ENCODE measurements around the gene ATAD3B. TPM values are rescaled to one million over a fixed set of nuclear protein-coding genes. Genes with fewer than 3 reads are reported as not detected.
"Not testable (repeated sequence)": the region's sequence is repeated elsewhere in the genome, so short reads cannot be mapped to it uniquely, and the experiment has no call there.

The ATAD3B gene
- total RNA-seq, result 100 to 1,000 TPM in 1 of 2 donors, 10 to 100 TPM in 1; 56.6 to 126 TPM

GRCh38 chr1:1471389-1472052, at the start of gene ATAD3B:
ATAD3B (plus strand) TSS chr1:1471765; CDS start chr1:1471885, 120 bp downstream.
- Mint-ChIP-seq H3K36me3 (no peaks in the 10 kb centered on the region), H3K27ac (peak within 1 kb of the TSS; percentile 38 to 86), H3K4me1 (ENCODE audit: low read depth in 2 of 2) (peaks cover 8 to 11% of the 10 kb centered on the region in 2 donors), H3K27me3 (no peaks in the 10 kb centered on the region), H3K9me3 (no peaks in the 10 kb centered on the region), H3K4me3 (peak within 1 kb of the TSS; percentile 93)
- DNase-seq (ENCODE audit: low spot score) (peak; percentile 93), ATAC-seq (peak; percentile 95 to 98)

GRCh38 chr1:1421907-1422464, 49.6 kb upstream of the ATAD3B start:
- Mint-ChIP-seq H3K9me3 (no peaks in the 10 kb centered on the region), H3K27me3 (peaks cover 7 to 9% of the 10 kb centered on the region in 2 donors), H3K4me1 (ENCODE audit: low read depth in 2 of 2) (peaks cover 5 to 6% of the 10 kb centered on the region in 2 donors), H3K4me3 (no peak overlapping the region), H3K36me3 (no peaks in the 10 kb centered on the region), H3K27ac (no peak overlapping the region)
- peak; percentile 35 for DNase-seq (ENCODE audit: low spot score)
- ATAC-seq, result no peak

- no peaks in the 10 kb centered on the region for H3K36me3 Mint-ChIP-seq
- peaks cover 4 to 8% of the 10 kb centered on the region in 2 donors for H3K27me3 Mint-ChIP-seq
- H3K4me3 Mint-ChIP-seq, result no peak overlapping the region
- DNase-seq (ENCODE audit: low spot score) (peak; percentile 59), ATAC-seq (no peak)
- no peaks in the 10 kb centered on the region for H3K9me3 Mint-ChIP-seq
- peaks cover 3 to 5% of the 10 kb centered on the region in 2 donors for H3K4me1 Mint-ChIP-seq (ENCODE audit: low read depth in 2 of 2)
- no peak overlapping the region for H3K27ac Mint-ChIP-seq
Measured at GRCh38 chr1:1422465-1423244, 48.9 kb upstream of the ATAD3B start.

- ATAC-seq (no peak), DNase-seq (ENCODE audit: low spot score) (no peak)
- Mint-ChIP-seq H3K27ac (no peak overlapping the region), H3K9me3 (no peaks in the 10 kb centered on the region), H3K27me3 (peaks cover 0 to 6% of the 10 kb centered on the region in 2 donors), H3K4me1 (ENCODE audit: low read depth in 2 of 2) (peaks cover 0 to 2% of the 10 kb centered on the region in 2 donors), H3K4me3 (no peak overlapping the region), H3K36me3 (no peaks in the 10 kb centered on the region)
Measured at GRCh38 chr1:1423245-1423597, 48.3 kb upstream of the ATAD3B start.

- Mint-ChIP-seq H3K27ac (no peak overlapping the region), H3K27me3 (peaks cover 0 to 10% of the 10 kb centered on the region in 2 donors), H3K9me3 (no peaks in the 10 kb centered on the region), H3K36me3 (no peaks in the 10 kb centered on the region), H3K4me3 (no peak overlapping the region), H3K4me1 (ENCODE audit: low read depth in 2 of 2) (peaks cover 0 to 6% of the 10 kb centered on the region in 2 donors)
- no peak for DNase-seq (ENCODE audit: low spot score)
- ATAC-seq, result no peak
Measured at GRCh38 chr1:1424707-1425106, 46.9 kb upstream of the ATAD3B start.

GRCh38 chr1:1425426-1425752, 46.2 kb upstream of the ATAD3B start:
- Mint-ChIP-seq H3K9me3 (no peaks in the 10 kb centered on the region), H3K27me3 (peaks cover 0 to 14% of the 10 kb centered on the region in 2 donors), H3K36me3 (no peaks in the 10 kb centered on the region), H3K27ac (no peak overlapping the region), H3K4me3 (no peak overlapping the region), H3K4me1 (ENCODE audit: low read depth in 2 of 2) (peaks cover 0 to 6% of the 10 kb centered on the region in 2 donors)
- no peak for ATAC-seq
- peak; percentile 47 for DNase-seq (ENCODE audit: low spot score)

- H3K4me1 Mint-ChIP-seq (ENCODE audit: low read depth in 2 of 2), result peaks cover 0 to 6% of the 10 kb centered on the region in 2 donors
- DNase-seq (ENCODE audit: low spot score), result peak; percentile 53
- no peaks in the 10 kb centered on the region for H3K9me3 Mint-ChIP-seq
- no peaks in the 10 kb centered on the region for H3K36me3 Mint-ChIP-seq
- no peak overlapping the region for H3K27ac Mint-ChIP-seq
- peaks cover 0 to 14% of the 10 kb centered on the region in 2 donors for H3K27me3 Mint-ChIP-seq
- H3K4me3 Mint-ChIP-seq, result no peak overlapping the region
- no peak for ATAC-seq
Measured at GRCh38 chr1:1425753-1426495, 45.6 kb upstream of the ATAD3B start.

GRCh38 chr1:1426496-1427105, 45.0 kb upstream of the ATAD3B start:
- Mint-ChIP-seq H3K36me3 (no peaks in the 10 kb centered on the region), H3K4me1 (ENCODE audit: low read depth in 2 of 2) (peaks cover 0 to 6% of the 10 kb centered on the region in 2 donors), H3K27ac (no peak overlapping the region), H3K27me3 (peaks cover 0 to 14% of the 10 kb centered on the region in 2 donors), H3K4me3 (no peak overlapping the region), H3K9me3 (no peaks in the 10 kb centered on the region)
- DNase-seq (ENCODE audit: low spot score), result no peak
- no peak for ATAC-seq

- Mint-ChIP-seq H3K4me1 (ENCODE audit: low read depth in 2 of 2) (peaks cover 0 to 6% of the 10 kb centered on the region in 2 donors), H3K27me3 (peaks cover 0 to 14% of the 10 kb centered on the region in 2 donors)
- peak; percentile 55 to 61 for ATAC-seq
Measured at GRCh38 chr1:1427106-1427819, 44.3 kb upstream of the ATAD3B start.

GRCh38 chr1:1427820-1428148, 43.8 kb upstream of the ATAD3B start:
- ATAC-seq (no peak), DNase-seq (ENCODE audit: low spot score) (peak; percentile 37)
- Mint-ChIP-seq H3K4me1 (ENCODE audit: low read depth in 2 of 2) (peaks cover 0 to 6% of the 10 kb centered on the region in 2 donors), H3K4me3 (no peak overlapping the region), H3K9me3 (no peaks in the 10 kb centered on the region), H3K36me3 (no peaks in the 10 kb centered on the region), H3K27me3 (peaks cover 0 to 14% of the 10 kb centered on the region in 2 donors), H3K27ac (no peak overlapping the region)

More at GRCh38 chr1:1427106-1427819, 44.3 kb upstream of the ATAD3B start:
- no peaks in the 10 kb centered on the region for H3K9me3 Mint-ChIP-seq
- H3K27ac Mint-ChIP-seq, result no peak overlapping the region
- no peaks in the 10 kb centered on the region for H3K36me3 Mint-ChIP-seq
- peak; percentile 59 for DNase-seq (ENCODE audit: low spot score)
- no peak overlapping the region for H3K4me3 Mint-ChIP-seq

- peak overlapping the region; percentile 5 for H3K4me3 Mint-ChIP-seq
Measured at GRCh38 chr1:1428174-1428573, 43.4 kb upstream of the ATAD3B start.

GRCh38 chr1:1428967-1429366, 42.6 kb upstream of the ATAD3B start:
- not testable (repeated sequence) for H3K4me3 Mint-ChIP-seq; H3K9me3 Mint-ChIP-seq; H3K36me3 Mint-ChIP-seq; H3K4me1 Mint-ChIP-seq (ENCODE audit: low read depth in 2 of 2); ATAC-seq
- DNase-seq (ENCODE audit: low spot score), result peak; percentile 8
- peak overlapping the region in 1 of 2 donors; percentile 79 for H3K27ac Mint-ChIP-seq
- H3K27me3 Mint-ChIP-seq, result peaks cover 0 to 12% of the 10 kb centered on the region in 2 donors

More at GRCh38 chr1:1428174-1428573, 43.4 kb upstream of the ATAD3B start:
- peaks cover 0 to 13% of the 10 kb centered on the region in 2 donors for H3K27me3 Mint-ChIP-seq
- peaks cover 0 to 5% of the 10 kb centered on the region in 2 donors for H3K4me1 Mint-ChIP-seq (ENCODE audit: low read depth in 2 of 2)
- no peaks in the 10 kb centered on the region for H3K36me3 Mint-ChIP-seq
- H3K27ac Mint-ChIP-seq, result peak overlapping the region in 1 of 2 donors; percentile 79
- ATAC-seq (no peak), DNase-seq (ENCODE audit: low spot score) (peak; percentile 15)
- no peaks in the 10 kb centered on the region for H3K9me3 Mint-ChIP-seq

GRCh38 chr1:1429671-1430073, 41.9 kb upstream of the ATAD3B start:
- Mint-ChIP-seq H3K4me1 (ENCODE audit: low read depth in 2 of 2) (peaks cover 0 to 4% of the 10 kb centered on the region in 2 donors), H3K4me3 (no peak overlapping the region), H3K27me3 (peaks cover 0 to 12% of the 10 kb centered on the region in 2 donors), H3K9me3 (no peaks in the 10 kb centered on the region), H3K27ac (no peak overlapping the region), H3K36me3 (no peaks in the 10 kb centered on the region)
- peak; percentile 47 for DNase-seq (ENCODE audit: low spot score)
- no peak for ATAC-seq

Measured in natural killer cell treated with Interleukin-12 subunit alpha and Interleukin-12 subunit beta and Interleukin-15 and Interleukin-18, amount 100 ng/mL, for 72 hours (primary cell).